ENCODE measurements around the gene PARP1. TPM values are rescaled to one million over a fixed set of nuclear protein-coding genes. Genes with fewer than 3 reads are reported as not detected.

The PARP1 gene
- total RNA-seq, 3 donors from 2014 or later (not counting 1 experiment from before 2014, with no cell fraction given), result 62.0 to 81.5 (median 77.0) TPM

DNA sequence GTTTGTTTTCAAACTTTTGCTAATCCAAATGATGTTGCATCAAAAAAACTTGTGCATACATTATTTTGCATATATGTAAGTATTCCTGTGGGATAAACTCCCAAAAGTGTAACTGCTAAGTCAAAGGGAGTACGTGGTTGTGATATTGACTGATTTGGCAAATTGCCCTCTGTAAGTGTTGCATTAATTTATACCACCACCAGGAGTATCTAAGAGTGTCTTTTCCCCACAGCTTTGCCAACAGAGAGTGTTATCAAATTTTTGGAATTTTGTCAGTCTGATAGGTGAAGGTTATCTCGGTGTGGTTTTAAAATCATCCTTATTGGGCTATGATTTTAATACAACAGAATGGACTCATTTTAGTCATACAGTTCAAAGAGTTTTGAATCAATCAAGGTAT lies 30.1 kb upstream of the PARP1 start:
- no peak overlapping the region for H3K4me3 Mint-ChIP-seq
- H3K27ac Mint-ChIP-seq, result no peak overlapping the region
- no peaks in the 10 kb centered on the region for H3K36me3 Mint-ChIP-seq
- Histone ChIP-seq H3K4me1 (ENCODE audit: control insufficient read depth, insufficient read depth, low read length) (no peaks in the 10 kb centered on the region), H3K27ac (ENCODE audit: low read length) (no peak overlapping the region), H3K4me3 (ENCODE audit: low read length) (no peak overlapping the region), H3K36me3 (ENCODE audit: control insufficient read depth, insufficient read depth, low read length) (no peaks in the 10 kb centered on the region), H3K27me3 (ENCODE audit: control insufficient read depth, insufficient read depth, low read length) (no peaks in the 10 kb centered on the region), H3K9me3 (ENCODE audit: control insufficient read depth, insufficient read depth, low read length) (no peaks in the 10 kb centered on the region)
- H3K27me3 Mint-ChIP-seq (ENCODE audit: low read depth in 2 of 2), result peaks cover 7 to 20% of the 10 kb centered on the region in 2 donors
- H3K4me1 Mint-ChIP-seq, result no peaks in the 10 kb centered on the region
- 100% methylated on average over 2 of the region's 2 CpGs for WGBS (ENCODE audit: insufficient coverage)
- intact Hi-C loops (cut with micrococcal nuclease), result no loop called here
- H3K9me3 Mint-ChIP-seq, result no peaks in the 10 kb centered on the region
- peak in 1 of 2 donors; percentile 54 for DNase-seq
- TF ChIP-seq, protein P1, sequence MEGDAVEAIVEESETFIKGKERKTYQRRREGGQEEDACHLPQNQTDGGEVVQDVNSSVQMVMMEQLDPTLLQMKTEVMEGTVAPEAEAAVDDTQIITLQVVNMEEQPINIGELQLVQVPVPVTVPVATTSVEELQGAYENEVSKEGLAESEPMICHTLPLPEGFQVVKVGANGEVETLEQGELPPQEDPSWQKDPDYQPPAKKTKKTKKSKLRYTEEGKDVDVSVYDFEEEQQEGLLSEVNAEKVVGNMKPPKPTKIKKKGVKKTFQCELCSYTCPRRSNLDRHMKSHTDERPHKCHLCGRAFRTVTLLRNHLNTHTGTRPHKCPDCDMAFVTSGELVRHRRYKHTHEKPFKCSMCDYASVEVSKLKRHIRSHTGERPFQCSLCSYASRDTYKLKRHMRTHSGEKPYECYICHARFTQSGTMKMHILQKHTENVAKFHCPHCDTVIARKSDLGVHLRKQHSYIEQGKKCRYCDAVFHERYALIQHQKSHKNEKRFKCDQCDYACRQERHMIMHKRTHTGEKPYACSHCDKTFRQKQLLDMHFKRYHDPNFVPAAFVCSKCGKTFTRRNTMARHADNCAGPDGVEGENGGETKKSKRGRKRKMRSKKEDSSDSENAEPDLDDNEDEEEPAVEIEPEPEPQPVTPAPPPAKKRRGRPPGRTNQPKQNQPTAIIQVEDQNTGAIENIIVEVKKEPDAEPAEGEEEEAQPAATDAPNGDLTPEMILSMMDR (IDR thresholded peaks at IDR 0.05), result no peak
- ATAC-seq, result peak in 1 of 3 donors; percentile 29

DNA sequence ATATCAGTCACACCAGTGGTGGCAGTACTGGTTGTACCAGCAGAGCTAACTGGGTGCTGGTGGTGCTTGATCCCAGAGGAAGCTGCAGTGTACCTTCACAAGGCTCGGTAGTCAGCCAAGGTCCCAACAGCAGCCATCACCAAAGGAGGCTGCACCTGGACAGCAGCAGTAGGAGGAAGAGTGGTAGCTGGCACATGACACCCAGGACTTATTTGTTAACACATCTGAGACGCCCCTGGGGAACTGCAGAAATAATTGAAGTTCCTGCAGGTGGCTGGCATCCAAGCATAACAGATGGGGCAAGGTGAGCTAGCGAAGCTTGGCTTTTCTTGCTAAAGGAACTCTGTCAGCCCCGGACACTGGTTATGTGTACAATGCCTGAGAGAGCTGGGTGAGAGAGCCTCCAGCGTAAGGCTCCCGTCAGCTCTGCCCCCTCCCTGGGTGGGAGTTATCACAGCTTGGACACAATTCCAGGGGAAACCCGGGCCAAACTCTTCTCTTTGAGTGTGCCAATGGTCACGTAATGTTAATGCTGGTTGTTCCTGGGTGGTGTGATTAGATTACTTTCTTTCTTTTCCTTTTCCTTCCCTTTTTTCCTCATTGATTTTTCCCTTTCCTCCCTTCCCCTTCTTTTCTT lies 29.1 kb upstream of the PARP1 start:
- no peak for ATAC-seq

DNA sequence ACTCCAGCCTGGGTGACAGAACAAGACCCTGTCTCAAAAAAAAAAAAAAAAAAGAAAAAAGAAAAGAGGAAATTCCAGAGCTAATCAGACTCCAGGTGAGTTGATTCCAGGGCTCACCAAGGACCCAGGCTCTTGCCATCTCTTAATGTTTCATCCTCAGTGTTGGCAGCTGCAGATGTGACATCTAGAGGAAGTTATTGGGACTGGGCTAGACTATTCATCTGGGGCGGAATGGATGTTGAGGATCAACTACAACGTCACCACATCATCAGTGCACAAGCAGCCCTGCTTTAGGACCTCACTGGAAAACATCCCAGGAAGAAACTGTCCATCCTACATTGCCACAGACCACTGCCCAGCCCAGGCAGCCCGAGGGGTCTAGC lies 28.6 kb upstream of the PARP1 start:
- H3K27ac Mint-ChIP-seq, result no peak overlapping the region
- no peaks in the 10 kb centered on the region for H3K4me1 Mint-ChIP-seq
- no peaks in the 10 kb centered on the region for H3K36me3 Mint-ChIP-seq
- DNase-seq, result no peak
- Histone ChIP-seq H3K27ac (ENCODE audit: low read length) (no peak overlapping the region), H3K4me1 (ENCODE audit: control insufficient read depth, insufficient read depth, low read length) (no peaks in the 10 kb centered on the region), H3K36me3 (ENCODE audit: control insufficient read depth, insufficient read depth, low read length) (no peaks in the 10 kb centered on the region), H3K9me3 (ENCODE audit: control insufficient read depth, insufficient read depth, low read length) (no peaks in the 10 kb centered on the region), H3K4me3 (ENCODE audit: low read length) (no peak overlapping the region), H3K27me3 (ENCODE audit: control insufficient read depth, insufficient read depth, low read length) (no peaks in the 10 kb centered on the region)
- TF ChIP-seq, protein P1 (IDR thresholded peaks at IDR 0.05), result no peak
- peaks cover 7 to 20% of the 10 kb centered on the region in 2 donors for H3K27me3 Mint-ChIP-seq (ENCODE audit: low read depth in 2 of 2)
- ATAC-seq, result no peak
- no peak overlapping the region for H3K4me3 Mint-ChIP-seq
- no peaks in the 10 kb centered on the region for H3K9me3 Mint-ChIP-seq
- intact Hi-C loops (cut with micrococcal nuclease), result no loop called here
- WGBS (ENCODE audit: insufficient coverage), result 86% methylated on average over 3 of the region's 3 CpGs

More for the DNA sequence above, 29.1 kb upstream of the PARP1 start:
- intact Hi-C loops (cut with micrococcal nuclease), result no loop called here
- Histone ChIP-seq H3K27ac (ENCODE audit: low read length) (no peak overlapping the region), H3K4me1 (ENCODE audit: control insufficient read depth, insufficient read depth, low read length) (no peaks in the 10 kb centered on the region), H3K36me3 (ENCODE audit: control insufficient read depth, insufficient read depth, low read length) (no peaks in the 10 kb centered on the region), H3K27me3 (ENCODE audit: control insufficient read depth, insufficient read depth, low read length) (no peaks in the 10 kb centered on the region), H3K9me3 (ENCODE audit: control insufficient read depth, insufficient read depth, low read length) (no peaks in the 10 kb centered on the region), H3K4me3 (ENCODE audit: low read length) (no peak overlapping the region)
- Mint-ChIP-seq H3K4me1 (no peaks in the 10 kb centered on the region), H3K9me3 (no peaks in the 10 kb centered on the region), H3K27ac (no peak overlapping the region), H3K27me3 (ENCODE audit: low read depth in 2 of 2) (peaks cover 7 to 20% of the 10 kb centered on the region in 2 donors), H3K4me3 (no peak overlapping the region), H3K36me3 (no peaks in the 10 kb centered on the region)
- WGBS (ENCODE audit: insufficient coverage), result 59% methylated on average over 6 of the region's 8 CpGs
- DNase-seq, result no peak
- TF ChIP-seq, protein P1 (IDR thresholded peaks at IDR 0.05), result no peak

DNA sequence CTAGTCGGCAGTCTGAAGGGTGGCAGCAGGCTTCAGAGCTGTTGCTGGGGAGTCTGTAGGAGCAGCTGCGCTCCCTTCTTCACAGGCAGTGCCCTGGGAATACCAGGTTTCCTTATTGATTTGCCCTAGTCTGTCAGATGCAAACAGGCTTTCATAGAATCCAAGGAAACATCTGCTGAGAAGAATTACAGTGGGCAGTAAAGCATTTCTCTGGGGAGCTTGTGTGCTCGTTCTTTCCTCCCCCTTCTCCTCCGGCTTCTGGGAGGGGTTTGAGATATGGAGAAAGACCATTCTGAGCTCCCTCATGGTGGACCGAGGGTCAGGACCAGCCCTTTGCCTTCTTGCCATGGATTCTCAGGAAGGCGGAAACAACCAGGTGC lies 25.4 kb upstream of the PARP1 start:
- H3K27ac Mint-ChIP-seq, result no peak overlapping the region
- intact Hi-C loops (cut with micrococcal nuclease), result no loop called here
- Histone ChIP-seq H3K9me3 (ENCODE audit: control insufficient read depth, insufficient read depth, low read length) (no peaks in the 10 kb centered on the region), H3K4me1 (ENCODE audit: control insufficient read depth, insufficient read depth, low read length) (no peaks in the 10 kb centered on the region), H3K4me3 (ENCODE audit: low read length) (no peak overlapping the region), H3K27ac (ENCODE audit: low read length) (no peak overlapping the region), H3K36me3 (ENCODE audit: control insufficient read depth, insufficient read depth, low read length) (no peaks in the 10 kb centered on the region), H3K27me3 (ENCODE audit: control insufficient read depth, insufficient read depth, low read length) (no peaks in the 10 kb centered on the region)
- no peak overlapping the region for H3K4me3 Mint-ChIP-seq
- TF ChIP-seq, protein P1 (IDR thresholded peaks at IDR 0.05), result no peak
- no peaks in the 10 kb centered on the region for H3K36me3 Mint-ChIP-seq
- ATAC-seq (no peak), DNase-seq (no peak)
- peaks cover 5% of the 10 kb centered on the region in 2 donors for H3K27me3 Mint-ChIP-seq (ENCODE audit: low read depth in 2 of 2)
- peaks cover 0 to 5% of the 10 kb centered on the region in 2 donors for H3K4me1 Mint-ChIP-seq
- H3K9me3 Mint-ChIP-seq, result no peaks in the 10 kb centered on the region
- WGBS (ENCODE audit: insufficient coverage), result 79% methylated on average over 5 of the region's 6 CpGs
